Left renal cortex interstitium (tissue), 4 donors: ENCODE results near the gene STXBP5L. TPM values are rescaled to one million over a fixed set of nuclear protein-coding genes. Genes with fewer than 3 reads are reported as not detected.
"Not testable (repeated sequence)": the region's sequence is repeated elsewhere in the genome, so short reads cannot be mapped to it uniquely, and the experiment has no call there.

Source experiments
- DNase-seq, 4 donors: peaks; one replicate each; pipeline ENCODE4 v3.0.0-alpha.2; 2013; ENCODE audit warnings: low read depth in 4 of 4, low spot score in 2 of 4, missing footprints in 1 of 4
- polyA plus RNA-seq, 4 donors: library from polyadenylated mRNA; unstranded; fragments of 120-200 nt; gene quantifications; one replicate each; pipeline ENCODE4 v1.2.1, GENCODE V29; 2013; ENCODE audit not compliant: insufficient read length in 4 of 4

STXBP5L gene
- polyA plus RNA-seq: under 1 TPM; 0.17 to 0.22 (median 0.21) TPM

DNA sequence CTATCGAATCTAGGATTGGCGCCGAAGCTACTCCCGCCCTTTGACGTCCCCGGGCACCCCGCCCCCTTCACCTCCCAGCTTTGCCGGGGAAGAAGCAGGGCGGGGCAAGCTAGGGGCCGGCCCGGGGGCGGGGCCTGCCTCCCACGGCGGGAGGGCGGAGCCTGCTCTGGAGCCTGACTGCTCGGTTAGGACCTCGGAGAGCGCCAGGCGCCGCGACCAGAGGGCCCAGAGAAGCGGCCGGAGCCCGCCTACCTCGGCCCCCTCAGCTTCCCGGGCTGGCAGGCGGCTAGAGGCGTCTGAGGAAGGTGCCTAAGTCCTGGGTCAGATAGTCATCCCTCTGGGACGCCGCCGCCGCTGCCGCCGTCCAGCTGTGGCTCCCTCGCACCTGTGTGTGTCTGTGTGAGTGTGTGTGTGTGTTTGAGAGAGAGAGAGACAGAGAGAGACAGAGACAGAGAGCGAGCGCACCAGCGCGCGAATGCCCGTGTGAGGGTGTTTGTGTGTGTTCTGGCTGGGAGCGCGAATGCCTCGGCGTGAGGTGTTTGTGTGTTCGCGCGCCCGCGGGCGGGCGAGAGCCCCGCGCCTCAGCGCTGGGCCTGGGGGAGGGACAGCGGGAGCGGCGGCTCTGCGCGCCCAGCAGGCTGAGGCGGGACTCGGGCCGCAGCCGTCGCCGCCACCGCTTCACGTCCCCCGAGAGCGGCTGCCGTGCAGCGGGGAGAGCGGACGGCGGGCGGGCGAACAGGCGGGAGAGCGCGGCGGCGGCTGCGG is at the start of gene STXBP5L:
Gene STXBP5L, plus strand, starts transcription at position 176 of the 765 bp plus-strand sequence. CDS start 1,374 bp downstream, outside the sequence.
- DNase-seq: peak; percentile 41 to 72 (median 66)

DNA sequence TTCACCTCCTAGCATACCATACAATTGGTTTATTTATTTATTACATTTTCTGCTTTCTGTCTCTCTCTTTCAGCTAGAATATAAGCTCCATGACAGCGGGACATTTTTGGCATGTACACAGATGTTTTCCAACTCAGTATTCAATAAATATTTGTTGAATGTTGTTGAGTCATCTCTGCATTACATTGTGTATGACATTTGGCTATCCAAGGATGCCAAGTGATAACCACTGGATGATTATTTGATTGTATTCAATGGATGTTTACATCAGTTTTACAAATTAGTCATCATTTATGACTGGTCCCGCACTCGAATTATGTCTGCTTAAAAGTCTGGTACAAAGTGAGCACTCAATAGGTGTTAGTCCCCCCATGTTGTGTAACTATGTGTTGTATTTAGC is 49.5 kb upstream of the STXBP5L start:
- no peak for DNase-seq

DNA sequence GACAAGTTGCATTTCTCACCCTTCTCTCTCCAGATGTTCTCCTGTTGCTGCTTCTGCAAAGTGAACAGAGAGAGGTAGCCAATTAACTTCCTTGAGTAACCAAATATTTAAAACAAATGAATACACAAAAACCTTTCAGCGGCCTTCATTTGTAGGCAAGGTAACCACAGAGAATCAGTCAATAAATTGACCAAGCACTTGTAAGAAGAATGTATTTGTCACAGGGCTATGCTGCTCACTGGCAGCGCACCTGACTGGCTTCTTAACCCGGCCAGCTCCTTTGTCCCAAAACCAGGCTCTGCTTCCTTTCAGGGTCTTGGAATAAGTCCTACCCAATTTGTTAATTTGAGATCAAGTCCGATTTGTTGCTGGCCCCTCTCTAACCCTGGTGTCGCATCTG is 43.5 kb upstream of the STXBP5L start:
- DNase-seq: no peak

DNA sequence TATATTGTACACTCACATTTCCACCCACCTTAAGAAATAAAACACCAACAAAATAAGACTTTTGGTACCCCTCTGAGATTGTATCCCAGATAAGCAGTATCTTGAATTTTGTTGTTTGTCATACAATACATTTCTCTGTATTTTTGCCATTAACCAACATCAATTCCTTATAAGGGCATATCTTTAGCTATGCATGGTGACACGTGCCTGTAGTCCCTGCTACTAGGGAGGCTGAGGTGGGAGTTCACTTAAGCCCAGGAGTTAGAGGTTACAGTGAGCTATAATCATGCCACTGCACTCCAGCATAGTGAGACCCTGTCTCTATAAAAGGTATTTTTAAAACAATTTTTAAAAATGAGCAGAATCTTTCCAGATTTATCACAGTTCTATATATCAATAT is 32.5 kb upstream of the STXBP5L start:
- no peak for DNase-seq

DNA sequence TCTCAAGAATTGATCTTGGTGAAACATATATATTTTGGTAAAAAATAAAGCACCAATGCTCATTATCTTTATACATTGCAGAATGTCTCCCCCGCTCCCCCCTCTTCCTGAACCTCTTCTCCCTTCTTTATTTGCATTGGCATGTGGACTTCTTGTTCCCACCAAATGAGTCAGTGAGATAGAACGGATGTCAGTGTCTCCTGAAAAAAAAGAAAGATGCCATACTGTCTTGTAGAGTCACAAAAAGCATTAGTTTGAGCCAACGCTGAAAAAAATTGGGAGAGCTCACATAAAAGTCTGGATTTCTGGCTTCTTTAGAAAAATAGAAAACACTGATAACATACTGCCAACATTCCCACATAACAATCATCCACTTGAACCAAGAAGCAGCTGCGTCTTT is 32.0 kb upstream of the STXBP5L start:
- DNase-seq: no peak

DNA sequence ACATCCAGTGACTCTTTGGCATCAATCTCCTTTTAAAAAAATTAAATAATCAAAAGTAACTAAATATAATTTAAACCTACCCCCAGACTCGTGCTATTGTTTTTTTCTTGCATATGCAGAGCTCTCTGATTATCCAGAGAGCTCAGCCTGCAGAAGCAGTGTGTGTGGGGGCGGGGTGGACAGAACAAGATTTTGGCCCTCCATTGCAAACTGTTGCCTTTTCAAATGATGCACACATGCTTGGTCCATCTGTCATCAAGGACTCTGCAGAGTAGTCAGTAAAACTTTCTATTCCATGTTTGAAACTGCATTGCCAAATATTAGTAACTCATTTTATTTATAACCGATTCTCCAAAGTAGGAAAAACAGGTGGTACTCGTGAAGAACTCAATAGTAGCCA is 28.6 kb upstream of the STXBP5L start:
- no peak for DNase-seq

DNA sequence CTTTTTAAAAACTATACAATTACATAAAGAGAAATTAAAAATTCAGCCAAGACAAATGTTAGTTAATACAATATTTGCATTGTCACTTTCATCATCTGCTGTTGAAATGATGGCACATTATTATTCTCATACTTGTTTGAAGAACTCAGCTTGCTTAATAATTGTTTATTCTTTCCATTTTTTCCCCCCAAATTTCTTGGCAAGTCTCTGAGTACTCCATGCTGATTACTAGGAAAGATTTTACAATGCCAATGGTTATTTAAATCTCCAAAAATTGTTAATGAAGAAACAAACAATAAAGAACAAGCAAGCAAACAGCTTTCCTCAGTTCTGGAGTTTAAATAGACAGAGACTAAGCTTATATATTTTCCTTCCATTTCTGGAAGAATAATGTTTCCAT is 15.1 kb upstream of the STXBP5L start:
- no peak for DNase-seq

DNA sequence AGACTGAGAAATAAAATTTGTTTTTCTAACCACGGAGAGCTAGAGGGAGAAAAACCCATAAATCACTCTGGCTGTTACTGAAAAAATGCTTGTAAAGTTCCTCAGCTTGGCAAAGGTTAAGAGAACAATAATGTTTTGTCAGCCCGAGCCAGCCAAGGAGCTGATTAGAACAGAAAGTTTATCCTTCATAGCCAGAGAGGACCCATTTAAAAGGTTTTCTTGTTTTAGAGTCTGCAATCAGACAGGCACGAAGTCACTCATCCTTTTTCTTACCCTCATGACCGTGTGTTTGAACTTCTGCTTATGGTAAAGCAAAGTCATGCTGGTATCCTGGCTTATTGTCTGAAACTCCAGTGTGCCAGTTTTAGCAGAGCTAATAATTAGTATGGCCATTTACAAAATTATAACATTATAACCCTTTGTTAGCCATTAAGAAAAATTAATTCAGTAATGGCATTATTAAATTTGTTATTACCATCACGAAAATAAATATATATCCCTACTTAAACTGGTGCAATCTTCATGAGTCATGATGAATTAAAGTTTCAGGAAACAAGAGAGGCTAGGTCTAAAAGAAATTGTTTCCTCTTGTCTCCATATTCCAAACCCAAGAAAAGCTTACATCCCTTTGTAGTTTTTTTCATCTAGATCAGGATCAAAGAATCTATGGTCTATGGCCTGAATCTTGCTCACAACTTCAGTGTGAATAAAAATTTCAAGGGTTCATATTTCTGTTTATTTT is 13.5 kb upstream of the STXBP5L start:
- no peak for DNase-seq

DNA sequence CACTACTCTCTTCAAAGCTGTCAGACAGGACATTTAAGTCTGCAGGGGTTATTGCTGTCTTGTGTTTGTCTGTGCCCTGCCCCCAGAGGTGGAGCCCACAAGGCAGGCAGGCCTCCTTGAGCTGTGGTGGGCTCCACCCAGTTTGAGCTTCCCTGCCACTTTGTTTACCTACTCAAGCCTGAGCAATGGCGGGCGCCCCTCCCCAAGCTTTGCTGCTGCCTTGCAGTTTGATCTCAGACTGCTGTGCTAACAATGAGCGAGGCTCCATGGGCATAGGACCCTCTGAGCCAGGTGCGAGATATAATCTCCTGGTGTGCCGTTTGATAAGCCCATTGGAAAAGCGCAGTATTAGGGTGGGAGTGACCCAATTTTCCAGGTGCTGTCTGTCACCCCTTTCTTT is 6.3 kb upstream of the STXBP5L start:
- DNase-seq: not testable (repeated sequence)

DNA sequence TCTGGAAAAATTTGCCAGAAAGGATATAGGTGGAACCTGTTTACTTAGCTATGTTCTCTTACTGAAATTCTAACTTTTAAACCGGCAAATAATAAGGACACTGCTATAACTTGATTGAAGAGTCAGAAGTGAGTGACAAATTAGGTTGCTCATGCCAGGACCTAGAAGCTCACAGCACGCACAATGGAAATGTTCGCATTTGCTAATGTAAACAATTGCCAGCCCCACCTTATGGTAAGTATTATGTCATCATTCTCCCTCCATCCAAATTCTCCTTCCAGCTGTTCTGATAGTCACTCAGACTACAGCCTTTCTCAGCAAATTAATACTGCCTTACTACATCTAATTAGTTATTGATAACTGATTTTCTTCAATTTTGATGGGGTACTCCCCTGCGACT is 4.8 kb upstream of the STXBP5L start:
- no peak for DNase-seq

DNA sequence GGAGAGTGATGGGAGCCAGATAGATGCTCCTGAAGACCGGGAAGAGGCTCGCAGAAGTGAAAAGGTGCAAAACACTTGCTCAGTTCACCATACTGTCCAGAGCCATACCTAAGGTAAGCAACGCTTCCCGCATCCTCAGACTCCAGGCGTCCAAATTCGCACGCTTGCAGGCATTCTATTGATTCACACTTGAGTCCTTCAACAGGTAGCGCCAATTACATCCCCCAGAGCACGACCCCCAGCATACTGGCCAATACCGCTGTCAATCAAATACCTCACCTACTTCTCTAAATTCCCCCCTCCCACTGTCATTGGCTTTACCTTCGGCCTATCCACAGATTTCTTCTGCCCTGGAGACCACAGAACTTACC is 361 bp upstream of the STXBP5L start:
- DNase-seq: no peak

DNA sequence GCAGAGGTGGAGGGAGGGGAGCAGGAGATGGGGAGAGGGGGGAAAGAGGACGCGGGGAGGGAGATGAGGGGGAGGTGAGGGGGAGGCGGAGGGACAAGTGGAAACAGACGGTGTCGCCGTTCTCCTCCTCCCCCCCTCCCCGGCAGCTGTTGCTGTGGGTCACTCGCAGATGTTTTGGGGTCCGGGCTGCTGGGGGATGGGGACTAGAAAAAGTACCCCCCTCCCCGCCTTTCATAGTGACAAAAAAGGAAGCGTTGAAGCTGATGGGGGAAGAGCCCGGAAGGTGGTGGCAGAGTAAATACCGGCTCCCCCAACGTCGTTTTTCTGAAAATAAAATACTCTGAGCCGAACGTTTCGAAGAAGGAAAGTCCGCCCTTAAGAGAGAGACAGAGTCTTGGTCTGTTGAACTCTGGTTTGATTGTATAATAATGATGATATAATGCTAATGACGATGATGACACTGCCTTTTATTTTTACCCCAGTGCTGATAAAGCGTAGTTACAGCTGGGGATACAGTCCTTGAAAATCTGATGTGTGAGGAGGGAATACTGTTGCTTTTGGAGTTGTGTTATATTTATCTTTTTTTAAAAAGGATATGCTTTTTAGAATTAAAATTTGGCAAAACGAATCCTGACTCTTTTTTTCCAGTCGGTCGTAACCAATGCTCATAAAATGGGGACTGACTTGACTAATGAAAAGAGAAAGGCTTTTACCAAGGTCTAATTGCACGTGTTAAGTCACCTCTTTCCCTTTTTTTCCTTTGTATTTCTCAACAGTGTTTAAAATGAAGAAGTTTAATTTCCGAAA is 993 bp downstream of the STXBP5L start:
- no peak for DNase-seq

DNA sequence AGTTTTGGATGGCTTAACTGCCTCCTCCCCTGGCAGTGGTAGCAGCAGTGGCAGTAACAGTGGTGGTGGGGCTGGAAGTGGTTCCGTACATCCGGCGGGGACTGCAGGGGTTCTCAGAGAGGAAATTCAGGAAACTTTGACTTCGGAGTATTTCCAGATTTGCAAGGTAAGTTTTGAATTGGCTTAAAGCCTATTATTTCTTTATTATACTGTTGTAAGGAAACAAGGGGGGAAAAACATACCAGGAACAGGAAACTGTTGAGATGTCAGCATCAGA is 1.5 kb downstream of the STXBP5L start:
- DNase-seq: no peak

DNA sequence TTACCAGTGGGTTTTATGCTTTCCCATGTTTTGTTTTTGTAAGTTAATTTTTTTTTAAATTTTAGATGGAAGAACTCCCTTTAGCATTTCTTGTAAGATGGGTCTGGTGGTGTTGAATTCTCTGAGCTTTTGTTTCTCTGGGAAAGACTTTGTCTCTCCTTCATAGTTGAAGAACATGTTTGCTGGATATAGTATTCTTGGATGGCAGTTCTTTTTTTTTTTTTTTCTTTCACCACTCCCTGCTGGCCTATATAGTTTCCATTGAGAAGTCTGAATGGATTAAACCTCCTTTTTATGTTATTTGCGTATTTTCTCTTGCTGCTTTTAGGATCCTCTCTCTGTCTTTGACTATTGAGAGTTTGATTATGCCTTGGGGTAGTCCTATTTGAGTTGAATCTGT is 18.1 kb downstream of the STXBP5L start:
- no peak for DNase-seq

DNA sequence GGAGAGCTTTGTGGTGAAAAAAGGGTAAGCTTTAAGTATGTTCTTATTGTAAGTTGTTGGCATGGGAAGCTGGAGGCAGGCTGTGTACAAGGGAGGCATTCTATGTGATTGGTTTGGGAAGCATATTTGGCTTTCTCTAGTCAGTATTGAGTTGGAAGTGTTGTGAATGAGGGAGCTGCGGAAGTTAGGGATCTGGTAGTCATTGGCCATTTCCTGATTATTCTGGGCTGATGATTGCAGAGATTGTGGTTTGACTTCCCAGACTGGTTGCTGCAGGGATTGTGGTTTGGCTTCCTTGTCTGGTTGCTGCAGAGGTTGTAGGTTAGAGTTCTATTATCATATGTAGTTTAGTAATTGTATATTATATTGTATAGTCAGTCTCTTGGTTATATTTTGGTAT is 21.0 kb downstream of the STXBP5L start:
- no peak for DNase-seq

DNA sequence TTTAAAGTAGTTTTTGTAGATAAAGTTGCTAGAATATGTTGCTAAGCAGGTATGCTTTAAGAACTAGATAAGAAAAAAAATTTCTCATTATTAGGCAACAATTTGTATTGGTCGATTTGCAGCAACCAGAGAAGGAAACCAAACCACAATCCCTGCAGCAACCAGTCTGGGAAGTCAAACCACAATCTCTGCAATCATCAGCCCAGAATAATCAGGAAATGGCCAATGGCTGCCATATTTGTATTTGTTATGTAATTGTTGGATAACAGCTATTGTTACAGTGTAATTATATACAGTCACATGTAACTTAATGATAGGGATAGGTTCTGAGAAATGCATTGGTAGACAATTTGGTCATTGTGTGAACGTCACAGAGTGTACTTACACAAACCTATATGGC is 23.6 kb downstream of the STXBP5L start:
- no peak for DNase-seq

DNA sequence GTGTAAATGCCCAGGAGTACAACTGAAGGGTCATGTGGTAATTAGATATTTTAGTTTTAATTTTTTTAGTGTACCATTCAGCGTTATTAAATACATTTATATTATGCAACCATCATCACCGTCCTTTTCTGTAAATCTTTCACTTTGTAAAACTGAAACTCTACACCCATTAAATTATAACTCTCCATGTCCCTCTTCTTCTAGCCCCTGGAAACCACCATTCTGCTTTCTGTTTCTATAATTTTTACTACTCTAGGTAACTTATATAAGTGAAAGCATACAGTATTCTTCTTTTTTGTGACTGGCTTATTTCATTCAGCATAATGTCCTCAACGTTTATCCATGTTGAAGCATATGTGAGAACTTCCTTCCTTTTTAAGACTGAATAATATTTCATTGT is 48.1 kb downstream of the STXBP5L start:
- no peak for DNase-seq

DNA sequence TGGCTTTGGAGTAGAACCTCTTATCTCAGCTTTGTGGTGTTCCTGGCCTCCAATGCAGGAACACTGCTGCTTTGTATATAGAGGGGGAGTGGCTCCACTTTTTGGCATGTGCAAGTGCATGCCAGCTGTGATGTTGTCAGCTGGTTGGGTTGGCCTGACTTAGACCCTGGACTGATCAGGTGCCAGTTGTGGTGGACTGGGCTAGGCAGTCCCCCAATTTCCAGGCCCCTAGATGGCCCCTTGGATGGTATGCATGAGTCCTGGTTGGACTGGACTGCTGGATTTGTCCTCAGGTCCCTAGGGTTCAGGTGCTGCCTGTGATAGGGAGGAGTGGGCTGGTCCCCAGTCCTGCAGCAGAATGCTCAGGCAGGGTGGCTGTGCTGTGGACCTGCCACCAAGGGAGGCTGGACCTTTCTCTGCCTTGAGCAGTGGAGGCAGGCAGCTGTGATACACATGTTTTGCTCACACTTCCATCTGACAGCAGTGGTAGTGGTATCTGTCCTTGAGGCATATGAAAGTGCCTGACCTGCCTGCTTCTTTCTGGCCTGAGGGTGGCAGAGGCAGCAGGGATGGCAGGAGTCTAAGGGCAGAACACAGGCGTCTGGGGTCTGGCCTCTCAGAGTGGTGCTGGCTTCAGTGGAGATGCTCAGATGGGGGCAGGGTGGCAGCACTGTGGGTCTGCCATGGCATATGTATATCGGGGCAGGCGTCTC is 74.8 kb downstream of the STXBP5L start:
- DNase-seq: no peak

DNA sequence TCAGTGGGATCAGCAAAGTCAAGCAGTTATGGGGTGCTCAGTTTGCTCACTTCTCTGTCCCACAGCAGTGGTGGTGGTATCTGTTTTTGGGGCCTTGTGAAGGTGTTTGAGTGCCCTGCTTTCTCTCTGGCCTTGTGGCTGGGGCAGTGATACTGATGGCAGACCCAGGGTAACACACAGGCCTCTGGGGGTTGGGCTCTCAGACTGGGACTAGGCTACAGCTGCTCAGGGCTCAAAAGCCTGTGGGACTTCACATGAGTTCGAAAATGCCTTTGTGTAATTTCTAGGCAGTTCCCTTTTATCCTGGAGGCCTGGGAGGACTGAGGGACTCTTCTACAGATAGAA is 75.3 kb downstream of the STXBP5L start:
- no peak for DNase-seq

DNA sequence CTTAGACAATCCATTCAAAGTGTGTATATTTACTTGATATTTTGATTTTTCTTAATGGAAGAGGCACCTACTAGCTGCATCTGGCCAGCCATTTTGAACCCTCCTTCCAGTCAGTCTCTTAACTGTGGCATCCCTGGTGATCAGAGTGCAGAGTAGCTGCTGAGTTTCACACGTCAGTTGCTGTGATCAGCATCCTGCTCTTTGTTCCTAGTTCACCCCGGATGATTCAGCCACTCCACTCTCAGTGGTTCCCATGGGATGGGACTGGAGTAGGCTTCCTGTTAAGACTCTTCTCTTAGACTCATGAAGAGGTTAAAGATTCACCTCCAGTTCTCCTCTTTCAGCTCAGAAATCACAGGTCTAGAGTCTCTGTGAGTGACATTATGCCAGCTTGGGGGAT is 75.8 kb downstream of the STXBP5L start:
- no peak for DNase-seq

DNA sequence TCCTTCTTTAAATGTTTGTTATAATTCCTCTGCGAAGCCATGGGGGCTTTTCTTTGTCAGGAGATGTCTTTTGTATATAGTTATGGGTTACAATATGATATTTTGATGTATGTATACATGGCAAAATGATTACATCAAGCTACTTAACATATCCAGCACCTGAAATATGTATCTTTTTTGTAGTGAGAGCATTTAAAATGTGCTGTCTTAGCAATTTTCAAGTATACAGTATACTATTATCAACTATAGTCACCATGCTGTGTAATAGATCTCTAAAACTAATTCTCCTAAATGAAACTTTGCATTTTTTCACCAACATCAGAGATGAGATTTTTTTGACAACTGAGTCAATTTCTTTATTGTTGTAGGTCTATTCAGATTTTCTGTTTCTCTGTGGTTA is 77.2 kb downstream of the STXBP5L start:
- no peak for DNase-seq
